ENCODE measurements around the gene ISG20L2.

DNA sequence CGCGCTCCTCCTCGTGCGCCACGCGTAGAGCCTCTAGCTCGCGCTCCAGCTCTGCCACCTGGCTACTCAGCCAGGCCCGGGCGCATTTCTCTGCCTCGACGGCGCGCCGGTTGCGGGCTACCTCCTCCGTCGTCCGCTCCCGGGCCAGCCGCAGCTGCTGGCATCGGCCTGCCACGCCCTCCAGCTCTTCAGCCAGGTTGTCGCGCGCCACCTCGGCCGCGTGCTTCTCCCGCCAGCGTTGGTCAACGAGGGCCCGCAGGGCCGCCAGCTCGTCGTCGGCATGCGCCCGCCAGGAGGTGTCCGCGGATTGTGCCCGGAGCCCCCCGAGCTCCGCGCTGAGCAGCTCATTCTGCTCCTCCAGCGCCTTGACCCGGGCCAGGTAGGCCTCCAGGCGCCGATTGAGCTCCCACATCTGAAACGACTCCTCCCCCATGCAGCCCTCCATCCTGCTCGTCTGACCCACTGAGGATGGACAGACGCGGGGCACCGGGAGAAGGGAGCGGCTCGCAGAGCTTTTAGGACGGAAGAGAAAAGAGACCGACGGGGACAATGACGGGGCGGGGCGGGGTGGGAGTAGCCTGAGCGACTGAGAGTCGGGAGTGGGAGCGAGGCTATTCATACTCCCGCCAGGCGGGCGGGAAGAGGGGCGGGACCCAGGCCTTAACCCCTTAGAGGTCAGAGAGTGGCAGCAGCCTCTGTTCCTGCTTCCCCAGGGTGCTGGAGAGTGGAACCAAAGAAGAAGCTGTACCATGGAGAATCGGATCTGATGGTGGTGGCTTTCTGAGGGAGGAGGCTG is 51.5 kb downstream of the ISG20L2 start, which contains the start of gene NES:
- TF ChIP-seq, protein P1, sequence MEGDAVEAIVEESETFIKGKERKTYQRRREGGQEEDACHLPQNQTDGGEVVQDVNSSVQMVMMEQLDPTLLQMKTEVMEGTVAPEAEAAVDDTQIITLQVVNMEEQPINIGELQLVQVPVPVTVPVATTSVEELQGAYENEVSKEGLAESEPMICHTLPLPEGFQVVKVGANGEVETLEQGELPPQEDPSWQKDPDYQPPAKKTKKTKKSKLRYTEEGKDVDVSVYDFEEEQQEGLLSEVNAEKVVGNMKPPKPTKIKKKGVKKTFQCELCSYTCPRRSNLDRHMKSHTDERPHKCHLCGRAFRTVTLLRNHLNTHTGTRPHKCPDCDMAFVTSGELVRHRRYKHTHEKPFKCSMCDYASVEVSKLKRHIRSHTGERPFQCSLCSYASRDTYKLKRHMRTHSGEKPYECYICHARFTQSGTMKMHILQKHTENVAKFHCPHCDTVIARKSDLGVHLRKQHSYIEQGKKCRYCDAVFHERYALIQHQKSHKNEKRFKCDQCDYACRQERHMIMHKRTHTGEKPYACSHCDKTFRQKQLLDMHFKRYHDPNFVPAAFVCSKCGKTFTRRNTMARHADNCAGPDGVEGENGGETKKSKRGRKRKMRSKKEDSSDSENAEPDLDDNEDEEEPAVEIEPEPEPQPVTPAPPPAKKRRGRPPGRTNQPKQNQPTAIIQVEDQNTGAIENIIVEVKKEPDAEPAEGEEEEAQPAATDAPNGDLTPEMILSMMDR (IDR thresholded peaks at IDR 0.05) = no peak
- TF ChIP-seq POLR2A (IDR thresholded peaks at IDR 0.05) = no peak
